Liver (tissue), 3 donors: ENCODE data around the gene RAD51B.

Source experiments
- ATF3 ChIP-seq: IDR thresholded peaks from 2 replicates; pipeline ENCODE4 v1.6.1; 2016; ENCODE audit warnings: antibody characterized with exemption
- CTCF ChIP-seq: fragments of 150-350 bp; IDR thresholded peaks from 2 replicates; pipeline ENCODE4 v1.5.1; 2017; ENCODE audit warnings: improper control_type of control experiment, low read depth, low read length; ENCODE audit not compliant: missing input control
- EGR1 ChIP-seq, 2 donors: IDR thresholded peaks; 2 replicates each; pipeline ENCODE4 v1.6.1; 2016 to 2018; ENCODE audit warnings: antibody characterized with exemption in 2 of 2, low read depth in 2 of 2
- JUND ChIP-seq, 2 donors: IDR thresholded peaks; 2 replicates each; pipeline ENCODE4 v1.6.1; 2016; ENCODE audit warnings: antibody characterized with exemption in 2 of 2
- TF ChIP-seq, protein P1 (sequence below): IDR thresholded peaks from 2 replicates; pipeline ENCODE4 v1.6.1; 2016; ENCODE audit warnings: antibody characterized with exemption
- donor health status: healthy.
- donor health status: healthy.

GRCh38 chr14:68726093-68726695, 906.6 kb downstream of the RAD51B start:
- TF ChIP-seq CTCF: no peak
- TF ChIP-seq, protein P1, sequence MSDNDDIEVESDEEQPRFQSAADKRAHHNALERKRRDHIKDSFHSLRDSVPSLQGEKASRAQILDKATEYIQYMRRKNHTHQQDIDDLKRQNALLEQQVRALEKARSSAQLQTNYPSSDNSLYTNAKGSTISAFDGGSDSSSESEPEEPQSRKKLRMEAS: no peak
- TF ChIP-seq EGR1 (IDR thresholded peaks at IDR 0.05; ENCODE audit: low read depth in 2 of 2): no peak
- no peak for TF ChIP-seq JUND (IDR thresholded peaks at IDR 0.05)
- no peak for TF ChIP-seq ATF3
